ENCODE results near the gene C10orf143. TPM values are rescaled to one million over a fixed set of nuclear protein-coding genes. Genes with fewer than 3 reads are reported as not detected.
"Not testable (repeated sequence)": the region's sequence is repeated elsewhere in the genome, so short reads cannot be mapped to it uniquely, and the experiment has no call there.

Gene C10orf143
- total and polyA plus RNA-seq, 2 donors = 3.5 to 13.5 TPM

GRCh38 chr10:130117535-130117934 lies 6.9 kb upstream of the C10orf143 start:
- not testable (repeated sequence) for H3K4me3 ChIP-seq (ENCODE audit: low read length in 2 of 2); DNase-seq (ENCODE audit: low read depth in 6 of 9, low spot score in 9 of 9); H3K27ac ChIP-seq (ENCODE audit: low read depth in 1 of 2, low read length in 1 of 2); H3K9me3 ChIP-seq (ENCODE audit: control insufficient read depth in 2 of 2, insufficient read depth in 1 of 2, low read length in 1 of 2); H3K4me1 ChIP-seq (ENCODE audit: control insufficient read depth in 2 of 2, insufficient read depth in 2 of 2, low read length in 2 of 2); H3K27me3 ChIP-seq (ENCODE audit: control insufficient read depth in 2 of 2, insufficient read depth in 1 of 2, low read length in 1 of 2); H3K36me3 ChIP-seq (ENCODE audit: control insufficient read depth in 2 of 2, insufficient read depth in 2 of 2, low read length in 1 of 2)
- 87% methylated on average over 6 of the region's 6 CpGs for WGBS

GRCh38 chr10:130116942-130117341 lies 6.3 kb upstream of the C10orf143 start:
- H3K4me1 ChIP-seq (ENCODE audit: control insufficient read depth in 2 of 2, insufficient read depth in 2 of 2, low read length in 2 of 2); H3K4me3 ChIP-seq (ENCODE audit: low read length in 2 of 2); H3K27ac ChIP-seq (ENCODE audit: low read depth in 1 of 2, low read length in 1 of 2); H3K9me3 ChIP-seq (ENCODE audit: control insufficient read depth in 2 of 2, insufficient read depth in 1 of 2, low read length in 1 of 2); DNase-seq (ENCODE audit: low read depth in 6 of 9, low spot score in 9 of 9); H3K36me3 ChIP-seq (ENCODE audit: control insufficient read depth in 2 of 2, insufficient read depth in 2 of 2, low read length in 1 of 2); H3K27me3 ChIP-seq (ENCODE audit: control insufficient read depth in 2 of 2, insufficient read depth in 1 of 2, low read length in 1 of 2): not testable (repeated sequence)
- WGBS = 97% methylated on average over 4 of the region's 4 CpGs

GRCh38 chr10:130112821-130113220 lies 2.2 kb upstream of the C10orf143 start:
- WGBS = 97% methylated on average over 3 of the region's 3 CpGs

GRCh38 chr10:130111852-130112180 lies 1.2 kb upstream of the C10orf143 start:
- no peaks in the 10 kb centered on the region for H3K36me3 ChIP-seq (ENCODE audit: control insufficient read depth in 2 of 2, insufficient read depth in 2 of 2, low read length in 1 of 2)
- peak overlapping the region; percentile 61 to 82 for H3K4me3 ChIP-seq (ENCODE audit: low read length in 2 of 2)
- H3K27me3 ChIP-seq (ENCODE audit: control insufficient read depth in 2 of 2, insufficient read depth in 1 of 2, low read length in 1 of 2) = no peaks in the 10 kb centered on the region
- H3K9me3 ChIP-seq (ENCODE audit: control insufficient read depth in 2 of 2, insufficient read depth in 1 of 2, low read length in 1 of 2) = peaks cover 0 to 5% of the 10 kb centered on the region in 2 donors
- WGBS = 79% methylated on average over 6 of the region's 6 CpGs
- peak in 2 of 9 donors; percentile 12 to 15 for DNase-seq (ENCODE audit: low read depth in 6 of 9, low spot score in 9 of 9)
- H3K27ac ChIP-seq (ENCODE audit: low read depth in 1 of 2, low read length in 1 of 2) = peak overlapping the region; percentile 87 to 98
- peaks cover 0 to 16% of the 10 kb centered on the region in 2 donors for H3K4me1 ChIP-seq (ENCODE audit: control insufficient read depth in 2 of 2, insufficient read depth in 2 of 2, low read length in 2 of 2)

More at GRCh38 chr10:130112821-130113220, 2.2 kb upstream of the C10orf143 start:
- Histone ChIP-seq H3K36me3 (ENCODE audit: control insufficient read depth in 2 of 2, insufficient read depth in 2 of 2, low read length in 1 of 2) (no peaks in the 10 kb centered on the region), H3K27me3 (ENCODE audit: control insufficient read depth in 2 of 2, insufficient read depth in 1 of 2, low read length in 1 of 2) (no peaks in the 10 kb centered on the region), H3K4me3 (ENCODE audit: low read length in 2 of 2) (no peak overlapping the region), H3K27ac (ENCODE audit: low read depth in 1 of 2, low read length in 1 of 2) (no peak overlapping the region), H3K4me1 (ENCODE audit: control insufficient read depth in 2 of 2, insufficient read depth in 2 of 2, low read length in 2 of 2) (peaks cover 0 to 16% of the 10 kb centered on the region in 2 donors), H3K9me3 (ENCODE audit: control insufficient read depth in 2 of 2, insufficient read depth in 1 of 2, low read length in 1 of 2) (peaks cover 0 to 13% of the 10 kb centered on the region in 2 donors)
- no peak for DNase-seq (ENCODE audit: low read depth in 6 of 9, low spot score in 9 of 9)

- Histone ChIP-seq H3K27ac (ENCODE audit: low read depth in 1 of 2, low read length in 1 of 2) (peak overlapping the region; percentile 87 to 98), H3K27me3 (ENCODE audit: control insufficient read depth in 2 of 2, insufficient read depth in 1 of 2, low read length in 1 of 2) (no peaks in the 10 kb centered on the region), H3K4me3 (ENCODE audit: low read length in 2 of 2) (peak overlapping the region; percentile 61 to 82), H3K36me3 (ENCODE audit: control insufficient read depth in 2 of 2, insufficient read depth in 2 of 2, low read length in 1 of 2) (no peaks in the 10 kb centered on the region), H3K9me3 (ENCODE audit: control insufficient read depth in 2 of 2, insufficient read depth in 1 of 2, low read length in 1 of 2) (peaks cover 0 to 5% of the 10 kb centered on the region in 2 donors), H3K4me1 (ENCODE audit: control insufficient read depth in 2 of 2, insufficient read depth in 2 of 2, low read length in 2 of 2) (peaks cover 0 to 16% of the 10 kb centered on the region in 2 donors)
- peak in 8 of 9 donors; percentile 92 to 98 (median 97) for DNase-seq (ENCODE audit: low read depth in 6 of 9, low spot score in 9 of 9)
- WGBS = 2% methylated on average over 49 of the region's 49 CpGs
Measured at GRCh38 chr10:130111113-130111851, 652 bp upstream of the C10orf143 start.

- H3K4me3 ChIP-seq (ENCODE audit: low read length in 2 of 2) = peak overlapping the region; percentile 61 to 82
- H3K27me3 ChIP-seq (ENCODE audit: control insufficient read depth in 2 of 2, insufficient read depth in 1 of 2, low read length in 1 of 2) = no peaks in the 10 kb centered on the region
- DNase-seq (ENCODE audit: low read depth in 6 of 9, low spot score in 9 of 9) = peak; percentile 64 to 94 (median 90)
- no peaks in the 10 kb centered on the region for H3K36me3 ChIP-seq (ENCODE audit: control insufficient read depth in 2 of 2, insufficient read depth in 2 of 2, low read length in 1 of 2)
- peaks cover 0 to 5% of the 10 kb centered on the region in 2 donors for H3K9me3 ChIP-seq (ENCODE audit: control insufficient read depth in 2 of 2, insufficient read depth in 1 of 2, low read length in 1 of 2)
- peak overlapping the region; percentile 87 to 98 for H3K27ac ChIP-seq (ENCODE audit: low read depth in 1 of 2, low read length in 1 of 2)
- peaks cover 0 to 16% of the 10 kb centered on the region in 2 donors for H3K4me1 ChIP-seq (ENCODE audit: control insufficient read depth in 2 of 2, insufficient read depth in 2 of 2, low read length in 2 of 2)
- WGBS = 1% methylated on average over 9 of the region's 9 CpGs
Measured at GRCh38 chr10:130109796-130110245, 809 bp downstream of the C10orf143 start.

- Histone ChIP-seq H3K27me3 (ENCODE audit: control insufficient read depth in 2 of 2, insufficient read depth in 1 of 2, low read length in 1 of 2) (no peaks in the 10 kb centered on the region), H3K36me3 (ENCODE audit: control insufficient read depth in 2 of 2, insufficient read depth in 2 of 2, low read length in 1 of 2) (no peaks in the 10 kb centered on the region), H3K27ac (ENCODE audit: low read depth in 1 of 2, low read length in 1 of 2) (no peak overlapping the region), H3K4me1 (ENCODE audit: control insufficient read depth in 2 of 2, insufficient read depth in 2 of 2, low read length in 2 of 2) (peaks cover 0 to 16% of the 10 kb centered on the region in 2 donors), H3K4me3 (ENCODE audit: low read length in 2 of 2) (no peak overlapping the region), H3K9me3 (ENCODE audit: control insufficient read depth in 2 of 2, insufficient read depth in 1 of 2, low read length in 1 of 2) (peaks cover 0 to 5% of the 10 kb centered on the region in 2 donors)
- no peak for DNase-seq (ENCODE audit: low read depth in 6 of 9, low spot score in 9 of 9)
- WGBS = 77% methylated on average over 6 of the region's 6 CpGs
Measured at GRCh38 chr10:130108934-130109604, 1.6 kb downstream of the C10orf143 start.

- not testable (repeated sequence) for H3K27me3 ChIP-seq (ENCODE audit: control insufficient read depth in 2 of 2, insufficient read depth in 1 of 2, low read length in 1 of 2); H3K9me3 ChIP-seq (ENCODE audit: control insufficient read depth in 2 of 2, insufficient read depth in 1 of 2, low read length in 1 of 2); H3K4me3 ChIP-seq (ENCODE audit: low read length in 2 of 2); H3K36me3 ChIP-seq (ENCODE audit: control insufficient read depth in 2 of 2, insufficient read depth in 2 of 2, low read length in 1 of 2); H3K27ac ChIP-seq (ENCODE audit: low read depth in 1 of 2, low read length in 1 of 2); DNase-seq (ENCODE audit: low read depth in 6 of 9, low spot score in 9 of 9)
- WGBS = 91% methylated on average over 8 of the region's 8 CpGs
- peaks cover 0 to 16% of the 10 kb centered on the region in 2 donors for H3K4me1 ChIP-seq (ENCODE audit: control insufficient read depth in 2 of 2, insufficient read depth in 2 of 2, low read length in 2 of 2)
Measured at GRCh38 chr10:130108146-130108545, 2.5 kb downstream of the C10orf143 start.

- H3K27me3 ChIP-seq (ENCODE audit: control insufficient read depth in 2 of 2, insufficient read depth in 1 of 2, low read length in 1 of 2) = no peaks in the 10 kb centered on the region
- H3K4me3 ChIP-seq (ENCODE audit: low read length in 2 of 2) = no peak overlapping the region
- no peak for DNase-seq (ENCODE audit: low read depth in 6 of 9, low spot score in 9 of 9)
- no peak overlapping the region for H3K27ac ChIP-seq (ENCODE audit: low read depth in 1 of 2, low read length in 1 of 2)
- no peaks in the 10 kb centered on the region for H3K9me3 ChIP-seq (ENCODE audit: control insufficient read depth in 2 of 2, insufficient read depth in 1 of 2, low read length in 1 of 2)
- 97% methylated on average over 24 of the region's 24 CpGs for WGBS
- H3K4me1 ChIP-seq (ENCODE audit: control insufficient read depth in 2 of 2, insufficient read depth in 2 of 2, low read length in 2 of 2) = peaks cover 0 to 15% of the 10 kb centered on the region in 2 donors
- H3K36me3 ChIP-seq (ENCODE audit: control insufficient read depth in 2 of 2, insufficient read depth in 2 of 2, low read length in 1 of 2) = no peaks in the 10 kb centered on the region
Measured at GRCh38 chr10:130105724-130106123, 4.9 kb downstream of the C10orf143 start.

Measured in thymus (tissue), 11 donors.